Measurements from ENCODE around the gene DHRS4L2.
"Not testable (repeated sequence)": the region's sequence is repeated elsewhere in the genome, so short reads cannot be mapped to it uniquely, and the experiment has no call there.

Gene DHRS4L2

GRCh38 chr14:23988607-23989363 lies at the start of gene DHRS4L2:
DHRS4L2 (plus strand) TSS chr14:23988929; CDS start chr14:23988948, 19 bp downstream.
- peak; percentile 33 for DNase-seq (ENCODE audit: low spot score)

GRCh38 chr14:23939607-23940326 lies 49.0 kb upstream of the DHRS4L2 start:
- no peak for DNase-seq (ENCODE audit: low spot score)

GRCh38 chr14:23941230-23941629 lies 47.5 kb upstream of the DHRS4L2 start:
- no peak for DNase-seq (ENCODE audit: low spot score)

GRCh38 chr14:23941669-23942068 lies 47.1 kb upstream of the DHRS4L2 start:
- no peak for DNase-seq (ENCODE audit: low spot score)

GRCh38 chr14:23942587-23942986 lies 46.1 kb upstream of the DHRS4L2 start:
- no peak for DNase-seq (ENCODE audit: low spot score)

- not testable (repeated sequence) for DNase-seq (ENCODE audit: low spot score)
Observed at GRCh38 chr14:23949069-23949468, 39.7 kb upstream of the DHRS4L2 start.

- no peak for DNase-seq (ENCODE audit: low spot score)
Observed at GRCh38 chr14:23950411-23951135, 38.2 kb upstream of the DHRS4L2 start.

GRCh38 chr14:23951136-23951466 lies 37.6 kb upstream of the DHRS4L2 start:
- DNase-seq (ENCODE audit: low spot score), result not testable (repeated sequence)

GRCh38 chr14:23951590-23952201 lies 37.0 kb upstream of the DHRS4L2 start:
- DNase-seq (ENCODE audit: low spot score), result no peak

- not testable (repeated sequence) for DNase-seq (ENCODE audit: low spot score)
Observed at GRCh38 chr14:23953116-23953463, 35.6 kb upstream of the DHRS4L2 start.

GRCh38 chr14:23953464-23954278 lies 35.1 kb upstream of the DHRS4L2 start, which contains the start of gene DHRS4:
DHRS4 (plus strand) TSS chr14:23953770; CDS start chr14:23953789, 19 bp downstream.
- peak; percentile 84 for DNase-seq (ENCODE audit: low spot score)

GRCh38 chr14:23954279-23954614 lies 34.5 kb upstream of the DHRS4L2 start:
- DNase-seq (ENCODE audit: low spot score), result not testable (repeated sequence)

- DNase-seq (ENCODE audit: low spot score), result not testable (repeated sequence)
Observed at GRCh38 chr14:23954965-23955364, 33.8 kb upstream of the DHRS4L2 start.

- DNase-seq (ENCODE audit: low spot score), result not testable (repeated sequence)
Observed at GRCh38 chr14:23955811-23956210, 32.9 kb upstream of the DHRS4L2 start.

GRCh38 chr14:23957913-23958569 lies 30.7 kb upstream of the DHRS4L2 start:
- DNase-seq (ENCODE audit: low spot score), result not testable (repeated sequence)

GRCh38 chr14:23960899-23961298 lies 27.8 kb upstream of the DHRS4L2 start:
- DNase-seq (ENCODE audit: low spot score), result not testable (repeated sequence)

- DNase-seq (ENCODE audit: low spot score), result not testable (repeated sequence)
Observed at GRCh38 chr14:23961704-23962103, 27.0 kb upstream of the DHRS4L2 start.

- DNase-seq (ENCODE audit: low spot score), result not testable (repeated sequence)
Observed at GRCh38 chr14:23969130-23969480, 19.6 kb upstream of the DHRS4L2 start.

GRCh38 chr14:23969481-23970282 lies 19.0 kb upstream of the DHRS4L2 start:
- not testable (repeated sequence) for DNase-seq (ENCODE audit: low spot score)

- DNase-seq (ENCODE audit: low spot score), result not testable (repeated sequence)
Observed at GRCh38 chr14:23970283-23970659, 18.5 kb upstream of the DHRS4L2 start.

Data from hematopoietic multipotent progenitor cell treated with erythropoietin and hydrocortisone succinate and interleukin-3 and kit ligand, for 17 days (in vitro differentiated cells).